Daoy (cell line): ENCODE data around the gene ACOT7. TPM values are rescaled to one million over a fixed set of nuclear protein-coding genes. Genes with fewer than 3 reads are reported as not detected.

Experiments used
- DNase-seq: peaks from one replicate; pipeline ENCODE4 v3.0.0-alpha.2; 2015; ENCODE audit warnings: low read depth
- total RNA-seq: library from RNA; depleted of rRNA; stranded (reverse); fragments of >200 nt; shearing (Covaris generic); gene quantifications from 2 replicates; pipeline ENCODE4 v1.2.3, GENCODE V29; 2014

ACOT7 gene
- total RNA-seq, 1 experiment from 2014 or later: 45.1 TPM

DNA sequence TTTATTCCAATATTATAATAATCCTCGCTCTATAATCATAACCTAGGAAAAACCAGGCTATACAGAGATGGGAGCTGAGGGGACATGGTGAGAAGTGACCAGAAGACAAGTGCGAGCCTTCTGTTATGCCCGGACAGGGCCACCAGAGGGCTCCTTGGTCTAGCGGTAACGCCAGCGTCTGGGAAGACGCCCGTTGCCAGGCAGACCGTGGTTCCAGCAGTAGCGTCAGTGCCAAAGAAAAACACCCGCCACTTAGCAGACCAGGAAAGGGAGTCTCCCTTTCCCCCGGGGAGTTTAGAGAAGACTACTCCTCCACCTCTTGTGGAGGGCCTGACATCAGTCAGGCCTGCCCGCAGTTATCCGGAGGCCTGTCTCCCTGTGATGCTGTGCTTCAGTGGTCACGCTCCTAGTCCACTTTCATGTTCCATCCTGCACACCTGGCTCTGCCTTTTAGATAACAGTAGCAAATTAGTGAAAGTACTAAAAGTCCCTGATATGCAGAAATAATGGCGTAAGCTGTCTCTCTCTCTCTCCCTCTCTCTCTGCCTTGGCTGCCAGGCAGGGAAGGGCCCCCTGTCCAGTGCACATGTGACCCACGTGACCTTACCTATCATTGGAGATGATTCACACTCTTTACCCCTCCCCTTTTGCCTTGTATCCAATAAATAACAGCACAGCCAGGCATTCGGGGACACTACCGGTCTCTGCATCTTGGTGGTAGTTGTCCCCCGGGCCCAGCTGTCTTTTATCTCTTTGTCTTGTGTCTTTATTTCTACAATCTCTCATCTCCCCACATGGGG, 30.3 kb downstream of the ACOT7 start:
- peak; percentile 78 for DNase-seq

DNA sequence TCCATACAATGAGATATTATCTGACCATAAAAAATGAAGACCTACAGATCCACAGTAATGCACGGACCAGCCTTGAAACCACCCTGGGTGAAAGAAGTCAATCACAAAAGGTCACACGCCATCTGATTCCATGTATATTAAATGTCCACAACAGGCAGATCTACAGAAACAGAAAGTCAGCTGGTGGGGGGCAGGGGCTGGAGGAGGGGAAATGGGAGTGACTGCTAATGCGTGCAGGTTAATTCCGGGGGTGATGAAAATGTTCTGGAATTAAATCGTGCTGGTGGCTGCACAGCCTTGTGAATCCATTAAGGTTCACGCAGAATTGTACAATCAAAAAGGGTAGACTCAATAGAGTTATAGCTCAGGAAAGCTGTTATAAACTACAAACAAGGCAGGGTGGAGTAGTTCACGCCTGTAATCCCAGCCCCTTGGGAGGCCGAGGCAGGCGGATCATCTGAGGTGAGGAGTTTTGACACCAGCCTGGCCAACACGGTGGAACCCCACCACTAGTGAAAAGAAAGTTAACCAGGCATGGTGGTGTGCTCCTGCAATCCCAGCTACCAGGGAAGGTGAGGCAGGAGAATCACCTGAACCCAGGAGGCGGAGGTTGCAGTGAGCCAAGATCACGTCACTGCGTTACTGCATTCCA, 32.3 kb downstream of the ACOT7 start:
- no peak for DNase-seq

- DNase-seq: no peak
These were observed 33.0 kb downstream of the ACOT7 start for GRCh38 chr1:6360517-6361070.

- no peak for DNase-seq
These were observed 33.5 kb downstream of the ACOT7 start for GRCh38 chr1:6360117-6360496.

DNA sequence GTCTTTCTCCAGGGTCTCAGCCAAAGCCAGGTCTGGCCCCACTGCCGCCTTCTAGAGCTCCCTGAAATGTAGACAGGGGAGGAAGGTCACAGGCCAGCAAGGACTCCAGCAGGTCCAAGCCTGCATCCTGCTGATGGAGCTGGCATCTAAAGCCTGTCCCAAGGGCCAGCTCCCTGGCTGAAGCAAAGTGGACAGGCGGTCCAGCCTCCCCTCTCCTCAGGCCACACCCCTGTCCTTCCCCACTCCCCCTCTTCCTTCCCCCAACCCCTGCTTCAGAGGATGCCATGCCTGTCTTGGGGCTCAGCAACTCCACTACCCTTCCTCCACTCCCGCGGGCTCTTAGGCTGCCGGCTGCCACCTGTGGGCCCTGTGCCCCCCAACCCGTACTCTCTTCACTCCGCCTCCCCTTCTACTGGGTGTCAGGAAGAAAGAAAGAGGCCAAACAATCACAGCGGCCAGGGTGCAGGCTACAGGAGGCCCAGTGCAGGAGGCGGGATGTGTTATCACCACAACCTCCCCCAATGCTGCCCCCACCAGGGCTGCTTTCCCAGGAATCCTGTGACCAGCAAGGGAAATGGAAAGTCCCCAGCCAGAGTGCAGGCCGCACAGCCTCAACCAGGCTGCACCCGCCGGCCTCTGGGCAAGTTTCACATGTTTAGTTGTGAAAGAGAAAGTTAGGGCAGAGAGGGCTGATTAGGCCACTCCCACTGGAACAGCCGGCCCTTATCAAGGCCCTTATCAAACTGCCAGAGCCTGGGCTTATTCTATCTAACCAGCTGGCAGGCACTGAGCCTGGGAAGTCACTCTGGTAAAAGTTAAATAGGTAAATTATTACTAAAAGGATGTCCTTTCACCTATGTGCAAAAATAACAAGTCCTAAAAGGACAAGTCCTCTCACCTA, 34.1 kb downstream of the ACOT7 start:
- peak; percentile 92 for DNase-seq

GRCh38 chr1:6358757-6359201, 34.8 kb downstream of the ACOT7 start:
- DNase-seq: peak; percentile 79

GRCh38 chr1:6358144-6358624, 35.4 kb downstream of the ACOT7 start:
- DNase-seq: peak; percentile 89

GRCh38 chr1:6357243-6357936, 36.2 kb downstream of the ACOT7 start:
- DNase-seq: no peak

GRCh38 chr1:6355621-6356020, 37.9 kb downstream of the ACOT7 start:
- no peak for DNase-seq

- no peak for DNase-seq
These were observed 38.8 kb downstream of the ACOT7 start for GRCh38 chr1:6354659-6355317.

DNA sequence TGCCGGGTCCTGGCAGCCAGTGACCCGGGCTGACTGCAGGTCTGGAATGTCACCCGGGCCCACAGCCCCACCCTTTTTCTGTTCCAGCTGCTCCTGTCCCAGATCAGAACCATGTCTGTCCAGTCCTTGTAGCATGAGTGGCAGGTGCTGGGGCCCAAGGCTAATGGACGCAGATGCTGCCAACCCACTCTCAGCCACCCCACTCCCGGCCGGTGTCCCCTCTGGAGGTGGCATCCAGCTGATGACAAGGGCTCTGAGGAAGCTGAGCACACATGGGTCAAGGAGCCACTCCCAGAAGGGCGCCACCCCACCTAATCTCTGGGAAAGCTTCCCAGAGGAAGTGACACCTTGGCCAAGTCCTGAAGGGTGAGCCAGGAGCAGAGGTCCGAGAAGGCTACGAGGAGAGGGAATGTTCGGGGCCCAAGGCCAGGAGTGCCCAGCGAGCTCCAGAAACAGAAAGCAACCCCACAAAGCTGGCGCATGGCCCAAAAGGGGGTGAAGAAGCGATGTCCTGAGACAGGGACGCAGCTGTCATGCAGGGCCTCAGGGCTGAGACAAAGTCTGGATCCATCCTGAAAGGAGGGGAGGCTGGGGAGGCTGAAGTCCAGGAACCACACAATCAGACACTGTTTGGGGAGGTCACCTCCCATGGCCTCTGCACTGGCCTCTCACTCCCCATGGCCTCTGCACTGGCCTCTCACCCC, 39.5 kb downstream of the ACOT7 start:
- DNase-seq: peak; percentile 38

GRCh38 chr1:6353619-6353954, 40.0 kb downstream of the ACOT7 start:
- no peak for DNase-seq

DNA sequence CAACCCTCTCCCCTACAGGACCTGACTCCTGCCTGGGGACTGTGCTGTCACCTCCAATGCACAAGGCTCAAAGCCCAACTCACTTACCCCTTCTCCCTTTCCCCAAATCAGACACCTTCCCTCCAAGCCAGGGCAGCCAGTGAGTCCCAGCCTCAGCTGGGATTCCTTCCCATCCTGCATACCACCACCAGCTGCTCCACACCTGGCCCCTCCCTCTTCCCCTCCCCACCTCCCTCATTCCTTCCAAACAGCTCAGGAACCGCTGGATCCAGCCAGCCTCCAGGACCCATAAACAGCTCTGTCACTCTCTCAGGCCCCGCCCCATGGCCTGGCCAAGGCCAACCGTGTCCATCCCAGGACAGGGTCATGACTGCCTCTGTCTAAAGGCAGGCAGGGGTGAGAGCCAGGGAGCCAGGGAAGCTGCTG, 41.4 kb downstream of the ACOT7 start:
- DNase-seq: no peak

DNA sequence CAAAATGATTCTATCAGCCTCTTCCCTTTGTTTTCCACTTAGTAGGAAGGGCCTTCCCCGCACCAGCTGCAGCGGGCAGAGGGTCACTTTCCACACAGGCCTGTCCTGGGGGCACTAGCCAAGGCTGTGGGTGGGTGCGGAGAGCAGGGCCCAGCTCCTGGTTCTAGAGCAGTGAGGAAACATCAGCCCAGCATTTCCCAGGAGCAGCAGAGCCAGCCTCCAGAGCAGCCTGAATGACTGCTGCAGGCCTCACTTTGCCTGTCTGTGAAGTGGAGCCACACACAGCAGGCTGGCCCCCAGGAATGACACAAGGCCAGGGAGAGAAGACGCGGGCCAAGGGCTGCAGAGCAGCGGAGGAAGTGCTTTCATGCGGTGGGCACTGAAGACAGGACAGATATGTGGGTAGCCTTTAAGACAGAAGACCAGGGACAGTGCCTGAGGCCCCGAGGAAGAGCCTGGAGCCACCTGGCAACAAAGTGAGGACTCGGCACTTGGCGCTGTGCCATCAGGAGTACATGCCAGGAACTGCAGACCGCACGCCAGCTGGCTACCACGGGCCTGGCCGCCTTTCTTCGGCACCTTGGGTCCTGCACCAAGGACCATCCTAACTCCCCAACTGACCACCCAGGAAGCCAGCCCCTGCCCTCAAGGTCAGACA, 42.0 kb downstream of the ACOT7 start:
- DNase-seq: peak; percentile 52

DNA sequence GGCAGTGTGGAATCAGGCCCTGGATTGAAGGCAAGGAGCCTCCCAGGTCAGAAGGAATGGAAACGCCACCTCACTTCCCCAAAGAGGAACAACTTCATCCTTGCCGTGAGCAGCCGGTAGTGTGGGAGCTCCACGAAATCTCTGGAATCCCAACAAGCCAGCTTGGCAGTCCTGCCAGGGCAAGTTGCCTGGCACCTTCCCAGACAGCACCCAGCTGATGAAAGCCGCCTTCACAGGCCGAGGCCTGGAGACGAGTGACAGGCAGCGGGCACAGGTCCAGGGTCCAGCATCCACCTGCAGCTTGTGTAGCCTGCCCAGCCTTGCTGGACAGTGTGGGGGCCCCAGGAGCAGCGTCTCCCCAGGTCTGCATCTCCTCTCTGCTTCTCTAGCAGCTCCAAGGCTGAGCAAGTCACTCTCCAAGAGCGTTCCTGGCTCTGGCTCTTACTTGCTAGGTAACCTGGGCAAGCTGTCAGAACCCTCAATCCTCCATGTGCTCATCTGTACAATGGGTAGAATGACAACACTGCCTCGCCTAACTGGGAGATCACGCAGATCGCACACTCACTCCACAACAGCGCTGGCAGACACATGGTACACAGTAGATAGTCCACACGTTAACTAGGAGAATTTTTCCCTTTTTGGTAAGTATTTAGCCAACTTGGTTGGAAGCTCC, 43.0 kb downstream of the ACOT7 start:
- DNase-seq: no peak

GRCh38 chr1:6349254-6349943, 44.2 kb downstream of the ACOT7 start:
- DNase-seq: no peak

DNA sequence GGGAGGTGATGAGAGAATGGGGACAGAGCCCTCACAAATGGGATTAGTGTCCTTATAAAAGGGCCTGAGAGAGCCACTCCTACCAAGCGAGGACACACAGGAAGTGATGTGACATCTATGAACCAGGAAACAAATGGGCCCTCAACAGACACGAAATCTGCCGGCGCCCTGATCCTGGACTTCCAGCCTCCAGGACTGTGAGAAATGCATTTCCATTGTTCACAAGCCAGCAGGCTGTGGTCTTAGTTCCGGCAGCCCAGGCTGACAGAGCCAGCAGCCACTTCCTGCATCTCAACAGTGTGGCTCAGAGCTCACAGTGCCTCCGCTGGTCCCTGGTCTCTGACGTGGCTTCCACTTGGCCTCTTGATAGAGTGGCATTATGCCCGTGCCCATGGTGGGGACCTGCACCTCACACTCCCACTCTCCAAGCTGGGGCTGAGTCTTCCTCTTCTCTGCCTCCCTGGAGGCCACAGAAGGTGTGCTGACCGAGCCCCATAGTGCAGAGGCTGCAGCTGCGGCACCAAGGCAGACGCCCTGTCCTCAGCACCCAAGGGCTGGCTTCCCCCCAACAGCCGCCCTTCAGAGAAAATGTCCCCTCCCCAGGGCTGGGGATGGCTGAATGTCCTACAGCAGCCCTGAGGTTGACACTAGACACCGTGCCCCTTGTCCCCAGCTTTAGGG, 44.9 kb downstream of the ACOT7 start:
- DNase-seq: peak; percentile 93
